DOHH2 (cell line): ENCODE results near the gene RHOT1.
A peak's percentile ranks its signal among the peaks of the same experiment; 100 is the strongest.

Experiments used
- H3F3A ChIP-seq: fragments of 200-600 bp; sonication (generic), shearing (Covaris generic); 2 replicates; pipeline ENCODE4 v1.6.0; 2016; ENCODE audit warnings: antibody characterized with exemption, mild to moderate bottlenecking; ENCODE audit not compliant: control insufficient read depth, insufficient read depth
- H3K27ac ChIP-seq: fragments of 200-600 bp; sonication (generic); 2 replicates; pipeline ENCODE4 v1.5.1; 2014; ENCODE audit warnings: low read depth, mild to moderate bottlenecking, low read length, moderate library complexity
- H3K27me3 ChIP-seq: fragments of 200-600 bp; sonication (generic); 2 replicates; pipeline ENCODE4 v1.6.1; 2014; ENCODE audit warnings: mild to moderate bottlenecking, low read length, mixed read lengths; ENCODE audit not compliant: control insufficient read depth
- H3K36me3 ChIP-seq: fragments of 200-600 bp; sonication (generic); 2 replicates; pipeline ENCODE4 v1.6.1; 2014; ENCODE audit warnings: mild to moderate bottlenecking, low read length, moderate library complexity, mixed read lengths; ENCODE audit not compliant: control insufficient read depth
- H3K4me1 ChIP-seq: fragments of 200-600 bp; sonication (generic); 2 replicates; pipeline ENCODE4 v1.6.1; 2014; ENCODE audit warnings: mild to moderate bottlenecking, low read length, mixed read lengths; ENCODE audit not compliant: control insufficient read depth
- H3K4me2 ChIP-seq: fragments of 200-600 bp; sonication (generic); 2 replicates; pipeline ENCODE4 v1.6.0; 2014; ENCODE audit warnings: mild to moderate bottlenecking, low read length, moderate library complexity
- H3K4me3 ChIP-seq: fragments of 200-600 bp; sonication (generic); 2 replicates; pipeline ENCODE4 v1.5.1; 2014; ENCODE audit warnings: mild to moderate bottlenecking, low read length, mixed read lengths
- H3K79me2 ChIP-seq: fragments of 200-600 bp; sonication (generic); 2 replicates; pipeline ENCODE4 v1.6.1; 2014; ENCODE audit warnings: mild to moderate bottlenecking, low read length, mixed read lengths; ENCODE audit not compliant: control insufficient read depth
- H3K9me2 ChIP-seq: fragments of 200-600 bp; sonication (generic); replicated peaks from 2 replicates; pipeline ENCODE4 v1.6.1; 2014; ENCODE audit warnings: mild to moderate bottlenecking, low read length, mixed read lengths; ENCODE audit not compliant: control insufficient read depth
- H3K9me3 ChIP-seq: fragments of 200-600 bp; sonication (generic); 2 replicates; pipeline ENCODE4 v1.6.1; 2014; ENCODE audit warnings: antibody characterized with exemption, low read length, mixed read lengths; ENCODE audit not compliant: control insufficient read depth, insufficient read depth
- H4K20me1 ChIP-seq: fragments of 200-600 bp; sonication (generic); 2 replicates; pipeline ENCODE4 v1.6.0; 2014; ENCODE audit warnings: low read depth, mild to moderate bottlenecking, antibody characterized with exemption, low read length, moderate library complexity; ENCODE audit not compliant: control insufficient read depth, insufficient read depth
- CTCF ChIP-seq: fragments of 200-600 bp; sonication (generic); IDR thresholded peaks from one replicate; pipeline ENCODE4 v1.5.1; 2014; ENCODE audit warnings: antibody characterized with exemption, mild to moderate bottlenecking, low read depth, low read length; ENCODE audit not compliant: poor library complexity, severe bottlenecking
- EZH2phosphoT487 ChIP-seq: fragments of 200-600 bp; sonication (generic); IDR thresholded peaks from 2 replicates; pipeline ENCODE4 v1.6.1; 2017; ENCODE audit warnings: borderline replicate concordance, mild to moderate bottlenecking, antibody characterized with exemption, low read length, moderate library complexity, mixed read lengths

The RHOT1 gene

DNA sequence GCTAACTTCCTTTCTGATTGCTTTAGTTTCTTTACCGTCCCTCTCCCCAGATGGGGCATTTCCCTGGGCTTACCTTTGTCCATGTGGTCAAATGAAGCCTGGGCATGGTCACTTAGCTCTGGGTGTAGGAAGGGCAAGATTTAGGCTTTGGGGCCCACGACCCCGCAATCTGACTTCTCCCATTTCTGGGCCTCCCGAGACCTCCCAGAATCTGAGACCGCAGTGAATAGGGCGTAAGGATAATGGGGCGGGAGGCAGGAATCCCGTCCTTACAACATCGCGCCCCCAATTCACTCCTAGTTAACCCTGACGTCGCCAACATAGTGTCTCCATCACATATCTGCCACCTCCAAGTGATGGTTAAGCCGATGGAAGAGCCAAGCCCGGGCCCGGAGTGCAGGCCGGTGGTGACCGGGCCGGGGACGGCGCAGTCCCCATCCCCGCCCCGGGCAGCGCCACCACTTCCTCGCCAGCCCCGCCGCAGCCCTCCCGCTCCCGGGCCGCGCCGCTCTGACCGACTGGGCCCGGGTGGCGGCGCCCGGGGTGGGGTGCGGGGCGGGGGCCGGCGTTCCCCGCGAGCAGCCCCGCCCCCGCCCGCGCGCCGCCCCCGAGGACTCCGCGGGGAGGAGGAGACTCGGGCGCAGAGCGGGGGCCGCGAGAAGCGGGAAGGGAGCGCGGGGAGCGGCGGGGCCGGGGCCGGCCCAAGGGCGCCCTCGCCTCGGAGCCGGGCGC is 123.1 kb downstream of the RHOT1 start, which contains the start of gene RHBDL3:
RHBDL3 (plus strand) TSS at position 641 of the 732 bp plus-strand sequence. CDS start 358 bp downstream, outside the sequence.
- H3K4me1 ChIP-seq, result peaks cover 24% of the 10 kb centered on the region
- TF ChIP-seq CTCF (no peak), EZH2phosphoT487 (peak; percentile 64; the same call in 1 of the 2 replicates)
- peak within 1 kb of the TSS; percentile 73 for H3K4me2 ChIP-seq
- no peaks in the 10 kb centered on the region for H3K79me2 ChIP-seq
- no peak within 1 kb of the TSS for H3K27ac ChIP-seq
- H3K36me3 ChIP-seq, result no peaks in the 10 kb centered on the region
- no peaks in the 10 kb centered on the region for H3K9me2 ChIP-seq
- peaks cover 83% of the 10 kb centered on the region for H3K27me3 ChIP-seq
- H3K4me3 ChIP-seq, result peak within 1 kb of the TSS; percentile 75
- no peaks in the 10 kb centered on the region for H4K20me1 ChIP-seq
- no peaks in the 10 kb centered on the region for H3K9me3 ChIP-seq
- peaks cover 7% of the 10 kb centered on the region; the same call in 1 of the 2 replicates for H3F3A ChIP-seq

DNA sequence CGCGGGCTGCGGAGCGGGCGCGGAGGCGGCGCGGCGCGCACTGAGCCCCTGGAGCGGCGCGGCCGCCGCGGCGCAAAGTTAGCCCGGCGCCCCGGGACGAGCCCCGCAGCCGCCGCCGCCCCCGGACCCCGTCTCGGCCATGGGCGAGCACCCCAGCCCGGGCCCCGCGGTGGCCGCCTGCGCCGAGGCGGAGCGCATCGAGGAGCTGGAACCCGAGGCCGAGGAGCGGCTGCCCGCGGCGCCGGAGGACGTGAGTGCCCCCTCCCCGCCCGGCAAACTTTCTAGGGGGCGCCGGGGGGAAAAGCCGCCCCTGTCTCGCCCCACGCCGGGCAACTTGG is 123.7 kb downstream of the RHOT1 start:
- H3K4me1 ChIP-seq, result peaks cover 24% of the 10 kb centered on the region
- no peaks in the 10 kb centered on the region for H3K36me3 ChIP-seq
- no peaks in the 10 kb centered on the region for H3K9me2 ChIP-seq
- peaks cover 8% of the 10 kb centered on the region for H3F3A ChIP-seq
- no peaks in the 10 kb centered on the region for H4K20me1 ChIP-seq
- H3K9me3 ChIP-seq, result no peaks in the 10 kb centered on the region
- H3K27ac ChIP-seq, result no peak overlapping the region
- peak overlapping the region; percentile 73 for H3K4me2 ChIP-seq
- TF ChIP-seq CTCF (no peak), EZH2phosphoT487 (no peak)
- peaks cover 84% of the 10 kb centered on the region for H3K27me3 ChIP-seq
- peak overlapping the region; percentile 75 for H3K4me3 ChIP-seq
- no peaks in the 10 kb centered on the region for H3K79me2 ChIP-seq

DNA sequence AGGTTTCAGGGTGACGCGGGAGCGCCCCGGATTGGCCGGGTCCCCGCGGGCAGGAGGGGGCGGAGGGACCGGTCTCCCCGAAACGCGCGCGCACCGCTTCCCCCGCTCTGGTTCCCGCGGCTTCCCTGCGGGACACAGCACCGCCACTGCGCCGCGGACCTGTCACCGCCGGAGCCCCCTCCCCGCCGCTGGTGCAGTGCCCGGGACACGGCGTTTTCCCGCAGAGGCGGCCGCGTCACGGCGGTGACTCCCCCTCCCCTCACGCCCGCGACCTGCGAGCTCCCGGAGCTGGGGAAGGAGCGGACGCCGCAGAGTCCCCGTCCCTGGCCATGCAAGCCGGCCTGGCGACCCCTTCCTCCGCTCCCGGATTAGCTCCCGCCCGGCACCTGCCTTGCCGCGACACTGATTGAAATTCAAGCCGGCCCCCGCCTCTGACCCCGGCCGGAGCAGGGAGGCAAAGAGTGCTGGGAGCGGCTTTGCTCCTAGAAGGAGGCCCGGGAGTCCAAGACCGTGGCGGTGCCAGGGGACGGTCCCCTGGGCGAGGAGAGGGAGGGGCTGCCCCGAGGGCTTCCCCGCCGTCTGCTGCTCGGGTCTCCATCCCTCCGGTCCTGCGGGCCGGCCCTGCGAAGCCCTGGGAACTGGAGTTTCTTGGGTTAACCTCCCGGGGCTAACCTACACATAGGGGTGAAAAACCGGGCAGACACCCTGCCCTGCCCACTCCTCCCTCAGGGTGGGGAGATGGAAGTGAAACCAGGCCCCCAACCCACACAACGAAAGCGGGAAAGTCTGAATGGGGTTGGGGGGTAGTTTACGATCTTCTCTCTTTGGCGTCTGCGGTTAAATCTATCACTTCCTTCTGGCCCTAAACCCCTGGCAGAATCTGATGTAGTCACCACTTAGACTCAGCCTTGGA is 124.3 kb downstream of the RHOT1 start:
- TF ChIP-seq EZH2phosphoT487, result peak; percentile 96; the same call in 1 of the 2 replicates
- no peak for TF ChIP-seq CTCF
- Histone ChIP-seq H3K4me3 (peak overlapping the region; percentile 75), H3K79me2 (no peaks in the 10 kb centered on the region), H4K20me1 (no peaks in the 10 kb centered on the region), H3K4me1 (peaks cover 24% of the 10 kb centered on the region), H3K4me2 (peak overlapping the region; percentile 73), H3K36me3 (no peaks in the 10 kb centered on the region), H3K27ac (no peak overlapping the region), H3K9me3 (no peaks in the 10 kb centered on the region), H3F3A (peaks cover 12% of the 10 kb centered on the region), H3K27me3 (peaks cover 78% of the 10 kb centered on the region), H3K9me2 (no peaks in the 10 kb centered on the region)
